OCI-LY7 (cell line): ENCODE measurements around the gene PAK4. TPM values are rescaled to one million over a fixed set of nuclear protein-coding genes. Genes with fewer than 3 reads are reported as not detected.

ENCODE experiments used
- BruUV-seq: library from RNA; stranded (reverse); fragments of 400-500 nt; replicated peaks from 2 replicates; lab custom pipeline; 2021; lab: Mats Ljungman, UMichigan
- CTCF ChIA-PET: fragments of 300-600 bp; sonication (Branson Sonifier 250); formaldehyde crosslinking; loops from one replicate; lab custom pipeline; 2022; ENCODE audit warnings: antibody characterized with exemption; ENCODE audit not compliant: unreplicated experiment; lab: Charles Lee
- POLR2A ChIA-PET: fragments of 300-600 bp; sonication (Branson Sonifier 250); formaldehyde crosslinking; loops from one replicate; lab custom pipeline; 2022; ENCODE audit warnings: antibody characterized with exemption; lab: Charles Lee
- DNase-seq: peaks from one replicate; pipeline ENCODE4 v3.0.0-alpha.2; 2015; ENCODE audit warnings: low spot score
- H2AFZ ChIP-seq: fragments of 200-600 bp; sonication (generic), shearing (Covaris generic); 2 replicates; pipeline ENCODE4 v1.6.1; 2014; ENCODE audit warnings: mild to moderate bottlenecking, antibody characterized with exemption, low read length, moderate library complexity
- H3K27ac ChIP-seq: fragments of 200-600 bp; sonication (generic); 2 replicates; pipeline ENCODE4 v1.5.1; 2014; ENCODE audit warnings: mixed run types, low read depth, mild to moderate bottlenecking, moderate library complexity, low read length, inconsistent platforms; ENCODE audit not compliant: poor library complexity, severe bottlenecking
- H3K36me3 ChIP-seq: fragments of 200-600 bp; sonication (generic); 2 replicates; pipeline ENCODE4 v1.6.1; 2014; ENCODE audit warnings: mild to moderate bottlenecking, antibody characterized with exemption, low read length, moderate library complexity, mixed read lengths; ENCODE audit not compliant: insufficient read depth
- H3K4me1 ChIP-seq: fragments of 200-600 bp; sonication (generic); 2 replicates; pipeline ENCODE4 v1.5.1; 2014; ENCODE audit warnings: mild to moderate bottlenecking, low read length; ENCODE audit not compliant: insufficient read depth, poor library complexity, severe bottlenecking
- H3K4me2 ChIP-seq: fragments of 200-600 bp; sonication (generic); 2 replicates; pipeline ENCODE4 v1.6.1; 2014; ENCODE audit warnings: mild to moderate bottlenecking, low read length
- H3K4me3 ChIP-seq: fragments of 200-600 bp; sonication (generic); 2 replicates; pipeline ENCODE4 v1.5.1; 2014; ENCODE audit warnings: mild to moderate bottlenecking, low read depth, low read length; ENCODE audit not compliant: poor library complexity, severe bottlenecking
- H3K79me2 ChIP-seq: fragments of 200-600 bp; sonication (generic); 2 replicates; pipeline ENCODE4 v1.6.1; 2016; ENCODE audit warnings: low read depth, mild to moderate bottlenecking, low read length, moderate library complexity, mixed read lengths; ENCODE audit not compliant: insufficient read depth
- H3K9me2 ChIP-seq: fragments of 200-600 bp; sonication (generic); 2 replicates; pipeline ENCODE4 v1.6.1; 2016; ENCODE audit warnings: mild to moderate bottlenecking, low read length, mixed read lengths; ENCODE audit not compliant: insufficient read depth
- H3K9me3 ChIP-seq: fragments of 200-600 bp; sonication (generic); 2 replicates; pipeline ENCODE4 v1.6.1; 2014; ENCODE audit warnings: mild to moderate bottlenecking, mixed run types, low read length, mixed read lengths
- H4K20me1 ChIP-seq: fragments of 200-600 bp; sonication (generic); 2 replicates; pipeline ENCODE4 v1.6.1; 2014; ENCODE audit warnings: mild to moderate bottlenecking, antibody characterized with exemption, low read length, moderate library complexity, mixed read lengths; ENCODE audit not compliant: insufficient read depth
- CTCF ChIP-seq: fragments of 200-600 bp; sonication (generic); conservative IDR thresholded peaks from 2 replicates; pipeline ENCODE4 v1.5.1; 2014; ENCODE audit warnings: mild to moderate bottlenecking, antibody characterized with exemption, low read length, moderate library complexity, mixed read lengths
- EZH2phosphoT487 ChIP-seq: fragments of 200-600 bp; sonication (generic); IDR thresholded peaks from 2 replicates; pipeline ENCODE4 v1.6.1; 2018; ENCODE audit warnings: low read depth, borderline replicate concordance, mild to moderate bottlenecking, mixed run types, antibody characterized with exemption, low read length, moderate library complexity, mixed read lengths
- intact Hi-C: fragments of 100-400 bp; cut with micrococcal nuclease; formaldehyde crosslinking; loops from one replicate; pipeline ENCODE4 v1.10.0; 2022; ENCODE audit not compliant: unreplicated experiment
- total RNA-seq, 2 experiments: library from RNA; depleted of rRNA in 1 of 2; stranded (reverse); fragments of >200 nt in 1 of 2; shearing (Covaris generic) in 1 of 2; gene quantifications; 2 replicates each; pipeline ENCODE4 v1.2.3, GENCODE V29; 2014 to 2022

The PAK4 gene
- total RNA-seq, 2 experiments from 2014 or later = 7.8 to 26.7 TPM

GRCh38 chr19:39157997-39158389, 32.4 kb downstream of the PAK4 start:
- H3K27ac ChIP-seq = no peak overlapping the region
- BruUV-seq = no TSS peak
- ChIA-PET POLR2A (no interaction called here), CTCF (no interaction called here)
- H3K9me3 ChIP-seq = no peaks in the 10 kb centered on the region
- H3K79me2 ChIP-seq = no peaks in the 10 kb centered on the region
- no peaks in the 10 kb centered on the region for H3K9me2 ChIP-seq
- no peaks in the 10 kb centered on the region for H3K36me3 ChIP-seq
- no peak overlapping the region for H2AFZ ChIP-seq
- H4K20me1 ChIP-seq = no peaks in the 10 kb centered on the region
- intact Hi-C loops = no loop called here
- H3K4me2 ChIP-seq = no peak overlapping the region
- H3K4me1 ChIP-seq = no peaks in the 10 kb centered on the region
- no peak for DNase-seq
- TF ChIP-seq CTCF = no peak
- TF ChIP-seq EZH2phosphoT487 = no peak
- H3K4me3 ChIP-seq = no peak overlapping the region

DNA sequence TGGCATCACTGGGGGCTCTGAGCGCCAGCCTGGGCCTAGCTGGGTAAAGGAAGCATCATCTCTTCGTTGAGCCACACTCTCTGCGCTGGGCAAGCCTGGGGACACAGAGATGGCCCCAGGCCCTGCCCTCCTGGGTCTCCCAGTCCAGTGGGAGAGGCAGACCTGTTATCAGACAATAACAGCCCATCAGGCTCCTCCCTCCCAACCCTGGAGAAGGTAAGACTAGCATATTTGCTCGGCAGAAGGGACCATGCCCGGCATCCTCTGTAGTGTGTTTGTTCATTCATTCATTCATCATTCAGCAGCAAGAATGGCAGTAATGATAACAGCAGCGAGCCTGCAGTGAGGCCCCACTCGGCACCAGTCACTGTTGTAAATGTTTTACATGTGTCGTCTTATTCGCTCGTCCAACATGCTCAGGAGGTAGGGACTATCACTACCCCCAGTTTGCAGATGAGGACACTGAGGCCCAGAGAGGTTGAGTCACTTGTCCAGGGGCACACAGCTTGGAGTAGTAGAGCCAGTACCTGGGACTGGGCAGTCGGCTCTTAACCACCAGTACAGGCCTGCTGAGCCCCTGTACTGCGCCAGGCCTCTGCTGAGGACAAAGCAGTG, 33.2 kb downstream of the PAK4 start:
- CTCF ChIA-PET = no interaction called here
- no peaks in the 10 kb centered on the region for H4K20me1 ChIP-seq
- H3K4me1 ChIP-seq = no peaks in the 10 kb centered on the region
- no TSS peak for BruUV-seq
- H3K9me3 ChIP-seq = no peaks in the 10 kb centered on the region
- H3K27ac ChIP-seq = no peak overlapping the region
- H3K4me2 ChIP-seq = no peak overlapping the region
- no peaks in the 10 kb centered on the region for H3K9me2 ChIP-seq
- no peaks in the 10 kb centered on the region for H3K36me3 ChIP-seq
- DNase-seq = no peak
- intact Hi-C loops = no loop called here
- no peaks in the 10 kb centered on the region for H3K79me2 ChIP-seq
- H2AFZ ChIP-seq = no peak overlapping the region
- TF ChIP-seq CTCF = no peak
- TF ChIP-seq EZH2phosphoT487 = no peak
- H3K4me3 ChIP-seq = no peak overlapping the region
- POLR2A ChIA-PET = no interaction called here

DNA sequence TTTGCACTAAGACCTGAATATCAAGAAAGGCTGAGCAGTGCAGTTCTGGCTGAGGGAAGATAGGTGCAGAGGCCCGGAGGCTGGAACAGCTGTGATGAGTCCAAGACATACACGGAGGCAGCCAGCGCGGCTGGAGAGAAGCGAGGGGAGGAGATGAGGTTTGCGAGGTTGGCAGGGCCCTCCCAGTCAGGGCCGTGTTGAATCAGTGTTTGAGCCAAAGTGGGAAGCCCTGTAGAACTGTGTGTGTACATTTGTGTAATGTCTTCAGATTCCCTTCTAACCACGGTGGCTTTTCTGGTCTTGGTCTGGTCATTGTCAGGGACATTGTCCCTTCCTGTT, 34.9 kb downstream of the PAK4 start:
- no peak overlapping the region for H3K4me3 ChIP-seq
- H4K20me1 ChIP-seq = no peaks in the 10 kb centered on the region
- TF ChIP-seq CTCF = no peak
- TF ChIP-seq EZH2phosphoT487 = no peak
- ChIA-PET CTCF (interaction anchor here (0.5 kb wide), 1 partner anchor 20 kb away, joined by 10 read pairs; no protein-coding TSS in a partner anchor), POLR2A (no interaction called here)
- H3K36me3 ChIP-seq = no peaks in the 10 kb centered on the region
- DNase-seq = no peak
- no peak overlapping the region for H3K27ac ChIP-seq
- H3K9me3 ChIP-seq = no peaks in the 10 kb centered on the region
- H3K9me2 ChIP-seq = no peaks in the 10 kb centered on the region
- intact Hi-C loops = no loop called here
- H3K79me2 ChIP-seq = no peaks in the 10 kb centered on the region
- H3K4me1 ChIP-seq = no peaks in the 10 kb centered on the region
- H3K4me2 ChIP-seq = no peak overlapping the region
- H2AFZ ChIP-seq = no peak overlapping the region
- no TSS peak for BruUV-seq
